GM12892 (cell line): ENCODE measurements around the gene SRPK3.
"Not testable (repeated sequence)": the region's sequence is repeated elsewhere in the genome, so short reads cannot be mapped to it uniquely, and the experiment has no call there.

Source experiments
- POLR2A ChIP-seq: IDR thresholded peaks from 2 replicates; pipeline ENCODE4 v1.6.1; 2011; ENCODE audit warnings: low read depth, low read length, control low read depth
- POLR2AphosphoS5 ChIP-seq: IDR thresholded peaks from 2 replicates; pipeline ENCODE4 v1.6.1; 2011; ENCODE audit warnings: low read depth, low read length, control low read depth

GRCh38 chrX:153742111-153742510 is 38.7 kb upstream of the SRPK3 start:
- not testable (repeated sequence) for TF ChIP-seq POLR2AphosphoS5, POLR2A
